ENCODE results near the gene PECR.

Gene PECR

GRCh38 chr2:216081487-216082116, at the start of gene PECR, which contains the start of gene TMEM169:
PECR (minus strand) TSS chr2:216081809; CDS start chr2:216081741, 68 bp downstream.
TMEM169 (plus strand) TSS chr2:216081919; CDS start chr2:216095964, 14,045 bp downstream.
- peak; percentile 38 for DNase-seq (ENCODE audit: low read depth)

GRCh38 chr2:216130346-216130971, 48.9 kb upstream of the PECR start:
- DNase-seq (ENCODE audit: low read depth) = no peak

- DNase-seq (ENCODE audit: low read depth) = no peak
Observed at GRCh38 chr2:216126943-216127342, 45.3 kb upstream of the PECR start.

DNA sequence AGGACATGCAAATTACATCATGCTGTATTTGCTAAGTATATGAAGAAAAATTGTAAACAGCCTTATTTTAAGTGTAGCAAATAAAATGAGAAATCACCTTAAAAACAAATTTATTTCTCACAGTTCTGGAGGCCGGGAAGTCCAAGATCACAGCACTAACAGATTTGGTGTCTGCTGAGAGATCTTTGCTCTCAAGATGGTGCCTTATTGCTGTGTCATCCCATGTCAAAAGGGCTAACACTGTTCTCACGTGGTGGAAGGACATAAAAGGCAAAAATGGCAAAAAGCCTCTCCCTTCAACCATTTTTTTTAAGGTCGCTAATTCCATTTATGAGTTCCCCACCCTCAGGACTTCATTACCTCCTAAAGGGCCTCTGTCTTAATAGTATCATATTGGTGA, 39.6 kb upstream of the PECR start:
- DNase-seq (ENCODE audit: low read depth) = no peak

DNA sequence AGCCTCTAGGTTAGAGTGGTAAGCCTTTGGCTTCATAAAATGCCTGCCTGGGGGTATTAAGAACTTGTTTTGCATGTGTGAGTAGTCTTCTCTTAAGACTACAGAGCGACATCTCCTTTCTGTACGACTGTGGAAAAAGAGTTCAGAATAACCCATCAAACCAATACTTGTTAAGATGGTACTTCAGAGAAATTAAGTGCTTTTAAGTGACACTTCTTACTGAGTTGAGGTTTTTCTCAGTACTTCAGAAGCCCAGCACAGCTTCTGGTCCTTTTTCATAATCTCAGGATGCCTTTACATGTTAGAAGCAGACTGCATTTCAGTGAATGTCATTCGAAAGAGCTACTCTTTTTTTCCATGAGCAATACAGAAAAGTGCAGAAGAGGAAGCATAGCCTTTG, 38.4 kb upstream of the PECR start:
- DNase-seq (ENCODE audit: low read depth) = no peak

DNA sequence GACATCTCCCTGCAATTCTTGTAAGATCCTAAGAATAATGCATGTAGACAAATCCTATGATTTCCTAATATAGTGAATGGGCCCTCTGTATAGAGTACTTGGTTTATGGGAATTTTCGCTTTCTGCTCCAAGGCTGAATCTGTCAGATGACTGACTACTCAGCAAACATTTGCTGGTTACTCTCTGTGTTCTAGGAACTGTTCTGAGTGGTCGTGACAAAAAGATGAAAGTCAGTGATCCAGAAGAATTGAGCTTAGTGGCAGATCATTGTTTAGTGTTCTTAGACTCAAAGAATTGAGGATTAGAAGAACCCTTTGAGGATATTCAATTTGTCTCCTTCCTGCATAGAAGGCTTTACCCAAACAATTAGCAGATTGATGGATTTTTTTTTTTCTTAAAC, 37.5 kb upstream of the PECR start:
- no peak for DNase-seq (ENCODE audit: low read depth)

GRCh38 chr2:216118474-216118873, 36.9 kb upstream of the PECR start:
- DNase-seq (ENCODE audit: low read depth) = no peak

GRCh38 chr2:216117561-216118340, 36.1 kb upstream of the PECR start:
- DNase-seq (ENCODE audit: low read depth) = no peak

DNA sequence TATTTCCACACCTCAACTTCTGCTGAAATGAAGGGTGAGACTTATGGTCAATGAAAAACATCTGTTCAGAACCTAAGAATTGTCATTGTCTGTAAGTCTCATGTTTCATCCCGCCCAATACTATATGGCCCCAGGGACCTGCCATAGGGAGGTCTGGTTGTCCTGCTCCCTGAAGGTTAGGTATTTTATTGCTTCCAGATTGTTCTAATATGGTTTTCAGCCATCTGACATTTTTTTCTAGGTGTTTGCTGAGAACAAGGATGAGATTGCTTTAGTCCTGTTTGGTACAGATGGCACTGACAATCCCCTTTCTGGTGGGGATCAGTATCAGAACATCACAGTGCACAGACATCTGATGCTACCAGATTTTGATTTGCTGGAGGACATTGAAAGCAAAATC, 34.8 kb upstream of the PECR start:
- no peak for DNase-seq (ENCODE audit: low read depth)

DNA sequence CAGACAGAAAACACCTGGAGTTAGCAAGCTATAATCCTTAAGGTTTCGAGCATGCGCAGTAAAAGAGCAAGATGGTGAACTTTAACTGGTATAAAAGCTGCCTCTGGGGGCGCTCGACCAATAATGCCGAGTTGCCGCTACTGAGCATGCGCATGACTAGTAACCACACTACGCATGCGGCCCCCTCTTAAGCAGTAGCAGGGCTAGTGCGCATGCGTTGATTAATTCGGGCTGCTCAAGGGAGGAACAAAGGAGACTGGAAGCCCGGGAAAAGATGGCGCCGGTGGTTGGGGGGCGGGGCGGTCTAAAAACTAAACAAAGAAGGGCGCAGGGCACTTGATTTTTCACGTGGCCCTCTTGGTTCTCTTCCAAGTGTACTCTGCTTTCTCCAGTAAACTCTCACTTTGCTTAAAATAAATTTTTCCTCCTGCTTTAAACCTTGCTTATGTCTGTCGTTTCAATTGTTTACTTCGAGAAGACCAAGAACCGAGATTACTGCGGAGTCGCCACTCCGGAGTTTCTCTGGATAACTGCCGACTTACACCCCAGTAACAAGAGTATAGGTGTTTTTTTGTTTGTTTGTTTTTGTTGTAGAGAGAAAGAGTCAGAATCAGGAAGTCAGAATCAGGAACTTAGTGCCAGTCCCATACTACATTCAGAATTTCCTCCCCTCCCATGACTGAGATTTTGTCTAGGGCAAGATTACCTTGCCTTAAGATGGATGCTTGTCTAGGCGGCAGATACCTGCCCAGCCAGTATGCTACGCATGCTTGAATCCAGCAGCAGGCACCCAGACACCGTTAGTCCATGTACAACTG, 33.3 kb upstream of the PECR start:
- DNase-seq (ENCODE audit: low read depth) = peak; percentile 98

DNA sequence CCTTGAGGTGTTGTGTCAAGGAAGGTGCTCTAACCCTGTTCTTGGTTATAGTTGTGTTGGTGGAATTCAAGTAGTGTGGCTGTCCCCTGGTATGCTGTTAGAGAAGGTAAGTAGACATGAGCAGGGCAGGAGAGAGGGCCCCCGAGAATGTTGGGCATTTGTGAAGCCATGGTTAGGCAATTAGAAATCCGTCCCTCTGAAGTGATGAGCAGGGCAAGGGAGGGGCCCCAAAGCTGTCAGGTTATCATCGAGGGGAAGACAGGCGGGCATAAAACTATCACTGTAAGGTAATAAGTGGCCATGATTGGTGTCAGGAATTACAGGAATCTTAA, 32.7 kb upstream of the PECR start:
- DNase-seq (ENCODE audit: low read depth) = no peak

DNA sequence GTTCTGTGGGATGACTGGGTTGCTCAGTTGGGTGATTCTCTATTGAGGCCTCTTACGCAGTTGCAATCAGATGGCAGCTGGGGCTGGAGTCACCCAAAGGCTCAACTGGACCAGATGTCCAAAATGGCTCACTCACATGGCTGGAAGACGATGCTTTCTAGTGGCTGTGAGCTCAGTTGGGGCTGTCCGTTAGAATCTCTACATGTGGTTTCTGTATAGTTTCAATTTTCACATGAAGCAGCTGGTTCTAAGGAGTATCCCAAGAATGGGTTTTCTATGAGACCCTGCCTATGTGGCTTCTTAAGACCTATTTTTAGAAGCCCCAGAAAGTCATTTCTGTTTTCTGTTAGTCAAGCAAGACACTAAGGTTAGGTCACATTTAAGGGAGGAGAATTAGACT, 32.0 kb upstream of the PECR start:
- DNase-seq (ENCODE audit: low read depth) = no peak

- no peak for DNase-seq (ENCODE audit: low read depth)
Observed at GRCh38 chr2:216112926-216113325, 31.3 kb upstream of the PECR start.

- DNase-seq (ENCODE audit: low read depth) = no peak
Observed at GRCh38 chr2:216111122-216111521, 29.5 kb upstream of the PECR start.

GRCh38 chr2:216110620-216111019, 29.0 kb upstream of the PECR start:
- DNase-seq (ENCODE audit: low read depth) = no peak

DNA sequence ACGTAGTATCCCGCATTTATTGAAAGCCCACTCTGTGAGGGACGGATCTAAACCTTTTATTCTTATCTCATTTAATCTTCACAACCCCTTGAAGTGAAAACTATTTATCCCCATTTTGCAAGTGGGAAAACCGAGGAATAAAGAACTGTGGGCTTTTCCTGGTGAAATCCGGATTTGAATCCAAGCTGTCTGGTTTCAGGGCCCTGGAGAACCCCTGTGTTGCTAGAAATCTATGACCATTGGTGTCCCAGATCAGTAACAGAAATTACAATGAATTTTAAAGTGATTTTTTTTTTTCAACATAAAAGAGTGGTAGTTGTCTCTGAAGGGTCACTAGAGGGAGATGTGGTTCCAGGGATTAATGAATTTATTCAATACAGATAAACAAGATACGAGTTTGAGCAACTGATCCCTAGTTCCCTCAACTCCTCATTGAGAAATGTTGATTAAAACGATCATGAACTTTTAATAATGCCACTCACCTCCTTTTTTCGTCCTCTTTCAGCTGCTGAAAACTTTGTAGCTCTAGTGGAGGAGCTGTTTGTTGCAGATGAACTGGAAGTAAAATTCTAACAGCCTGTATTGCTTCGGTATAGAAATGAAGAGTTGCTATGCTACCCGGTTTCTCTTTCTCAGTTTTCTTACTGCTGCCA, 28.5 kb upstream of the PECR start:
- DNase-seq (ENCODE audit: low read depth) = peak; percentile 40

DNA sequence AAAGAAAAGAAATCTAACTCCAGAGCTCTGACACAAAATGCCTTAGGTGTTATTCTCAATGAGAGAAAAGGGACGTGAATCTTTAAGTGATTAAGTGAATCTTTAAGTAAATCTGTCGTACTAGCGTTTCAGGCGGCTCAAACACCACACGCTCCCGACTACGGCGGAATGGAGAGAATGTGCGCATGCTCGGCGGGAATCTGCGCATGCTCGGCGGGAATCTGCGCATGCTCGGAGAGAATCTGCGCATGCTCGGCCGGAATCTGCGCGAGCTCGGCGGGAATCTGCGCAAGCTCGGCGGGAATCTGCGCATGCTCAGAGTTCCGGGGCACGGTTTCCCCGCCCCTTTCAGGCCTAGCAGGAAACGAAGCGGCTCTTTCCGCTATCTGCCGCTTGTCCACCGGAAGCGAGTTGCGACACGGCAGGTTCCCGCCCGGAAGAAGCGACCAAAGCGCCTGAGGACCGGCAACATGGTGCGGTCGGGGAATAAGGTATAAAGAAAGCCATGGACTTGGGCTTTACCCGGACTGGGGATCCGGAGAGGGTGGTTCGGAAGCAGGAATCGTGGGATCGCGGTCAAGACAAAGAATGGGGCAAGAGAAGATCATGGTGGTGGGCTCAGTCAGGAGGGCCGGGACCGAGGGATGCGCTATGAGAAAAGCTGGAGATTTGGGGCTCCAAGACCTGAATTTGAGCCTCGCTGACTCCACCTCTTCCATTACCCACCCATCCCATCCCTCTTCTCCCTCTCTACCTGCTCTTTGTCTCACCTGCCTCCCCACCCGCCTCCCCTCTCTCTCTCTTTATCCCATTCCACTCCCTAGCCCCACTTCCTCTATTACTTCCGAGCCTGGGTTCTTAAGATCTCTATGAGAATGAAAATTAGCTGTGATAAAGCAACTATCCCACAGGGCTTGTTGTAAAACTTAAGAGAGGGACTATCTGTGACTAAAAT, 27.6 kb upstream of the PECR start, which contains the start of gene XRCC5:
TSS of gene XRCC5 (plus strand) at position 382 of the 955 bp plus-strand sequence. CDS start at position 471, 89 bp downstream.
- peak; percentile 86 for DNase-seq (ENCODE audit: low read depth)

GRCh38 chr2:216108310-216108966, 26.8 kb upstream of the PECR start:
- no peak for DNase-seq (ENCODE audit: low read depth)

GRCh38 chr2:216107760-216108159, 26.2 kb upstream of the PECR start:
- no peak for DNase-seq (ENCODE audit: low read depth)

- no peak for DNase-seq (ENCODE audit: low read depth)
Observed at GRCh38 chr2:216107320-216107719, 25.7 kb upstream of the PECR start.

Measured in stromal cell of bone marrow (primary cell).